ENCODE measurements around the gene LEO1. TPM values are rescaled to one million over a fixed set of nuclear protein-coding genes. Genes with fewer than 3 reads are reported as not detected.

LEO1 gene
- total RNA-seq, 1 donor from 2014 or later = 30.8 TPM

- intact Hi-C loops (cut with micrococcal nuclease) = no loop called here
Measured at GRCh38 chr15:51938286-51938685, 33.3 kb downstream of the LEO1 start.

DNA sequence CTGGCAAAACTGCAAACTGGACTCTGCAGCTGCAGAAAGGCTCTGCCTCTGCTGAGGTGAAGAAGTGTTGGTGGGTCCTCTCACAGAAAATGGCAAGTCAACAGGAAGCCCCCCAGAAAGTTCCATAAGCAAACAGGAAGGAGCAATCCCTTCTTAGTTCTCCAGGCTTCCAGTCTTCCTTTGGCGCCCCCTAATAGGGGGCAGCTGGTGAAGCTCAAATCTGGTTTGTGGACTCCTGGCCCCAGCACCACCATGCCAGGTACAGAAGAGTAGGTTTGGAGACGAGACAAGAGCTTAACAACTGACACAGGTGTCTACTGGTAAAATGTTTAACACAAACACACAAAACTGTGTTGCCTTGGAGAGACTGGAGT, 35.5 kb downstream of the LEO1 start:
- intact Hi-C loops (cut with micrococcal nuclease) = no loop called here

DNA sequence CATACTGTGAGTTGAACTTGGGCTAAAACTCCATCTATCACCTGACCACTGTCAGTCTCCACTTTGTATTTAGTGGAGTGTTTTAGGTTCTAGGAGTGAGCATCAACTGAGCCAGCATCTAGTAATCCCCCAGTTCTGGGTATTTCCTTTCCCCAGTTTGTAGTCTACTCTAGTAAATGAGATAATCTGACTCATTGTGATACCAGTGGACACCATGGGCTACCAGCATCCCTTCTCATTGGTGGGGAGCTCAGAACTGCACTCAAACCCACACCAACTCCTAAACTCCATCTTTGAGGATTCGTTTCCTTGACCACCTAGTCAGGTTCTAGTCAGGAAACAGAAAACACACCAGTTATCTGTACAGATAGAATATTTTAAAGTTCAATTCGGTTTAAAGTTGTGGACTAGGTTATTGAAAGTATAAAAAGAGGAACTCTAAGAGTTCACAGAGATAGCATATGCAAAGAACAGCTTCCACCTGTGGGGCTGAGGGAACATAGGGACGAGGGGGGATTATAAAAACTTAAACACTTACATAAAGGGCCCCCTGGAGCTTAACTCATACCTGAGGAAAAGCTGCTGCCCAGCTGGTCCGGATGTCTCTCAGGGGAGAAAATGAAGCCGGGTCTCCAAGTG, 36.0 kb downstream of the LEO1 start:
- intact Hi-C loops (cut with micrococcal nuclease) = no loop called here

GRCh38 chr15:51932161-51932560, 39.4 kb downstream of the LEO1 start:
- intact Hi-C loops (cut with micrococcal nuclease) = no loop called here

- intact Hi-C loops (cut with micrococcal nuclease) = no loop called here
Measured at GRCh38 chr15:51931638-51932037, 39.9 kb downstream of the LEO1 start.

DNA sequence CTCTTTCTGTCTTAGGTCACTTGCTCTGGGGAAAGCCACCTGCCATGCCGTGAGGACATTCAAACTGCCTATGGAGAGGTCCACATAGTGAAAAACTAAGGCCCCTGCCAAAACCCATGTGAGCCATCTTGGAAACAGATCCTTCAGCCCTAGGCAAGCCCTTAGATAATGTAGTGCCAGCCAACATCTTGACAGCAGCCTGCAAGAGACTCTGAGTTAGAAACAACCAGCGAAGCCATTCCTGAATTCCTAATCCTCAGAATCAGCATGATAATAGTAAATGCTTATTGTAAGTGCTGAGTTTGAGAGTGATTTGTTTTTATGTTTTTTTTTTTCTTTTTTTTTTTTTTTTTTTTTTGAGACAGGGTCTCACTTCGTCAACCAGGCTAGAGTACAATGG, 40.6 kb downstream of the LEO1 start:
- intact Hi-C loops (cut with micrococcal nuclease) = no loop called here

GRCh38 chr15:51926809-51927208, 44.8 kb downstream of the LEO1 start:
- intact Hi-C loops (cut with micrococcal nuclease) = no loop called here

GRCh38 chr15:51924156-51925068, 47.2 kb downstream of the LEO1 start:
- intact Hi-C loops (cut with micrococcal nuclease) = no loop called here

DNA sequence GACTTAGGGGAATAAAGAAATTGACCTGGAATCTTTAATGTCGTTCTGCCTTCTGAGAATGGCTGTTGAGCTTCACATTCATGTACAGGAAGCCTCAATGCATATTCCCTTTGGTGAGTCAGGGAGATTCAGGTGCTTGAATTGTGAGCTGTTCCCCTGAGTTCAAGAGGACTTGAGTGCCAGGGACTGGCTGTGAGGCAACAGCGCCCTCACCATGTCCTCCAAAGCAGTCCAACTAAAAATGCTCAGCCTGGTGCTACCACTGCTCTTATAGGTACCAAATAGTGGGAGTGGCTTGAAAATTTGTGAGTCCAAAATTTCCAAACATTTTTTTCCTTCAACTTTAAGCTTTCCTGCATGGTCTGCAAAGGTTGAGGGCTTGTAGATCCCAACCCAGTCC, 54.1 kb downstream of the LEO1 start:
- intact Hi-C loops (cut with micrococcal nuclease) = no loop called here

GRCh38 chr15:51912528-51912927, 59.0 kb downstream of the LEO1 start:
- intact Hi-C loops (cut with micrococcal nuclease) = no loop called here

DNA sequence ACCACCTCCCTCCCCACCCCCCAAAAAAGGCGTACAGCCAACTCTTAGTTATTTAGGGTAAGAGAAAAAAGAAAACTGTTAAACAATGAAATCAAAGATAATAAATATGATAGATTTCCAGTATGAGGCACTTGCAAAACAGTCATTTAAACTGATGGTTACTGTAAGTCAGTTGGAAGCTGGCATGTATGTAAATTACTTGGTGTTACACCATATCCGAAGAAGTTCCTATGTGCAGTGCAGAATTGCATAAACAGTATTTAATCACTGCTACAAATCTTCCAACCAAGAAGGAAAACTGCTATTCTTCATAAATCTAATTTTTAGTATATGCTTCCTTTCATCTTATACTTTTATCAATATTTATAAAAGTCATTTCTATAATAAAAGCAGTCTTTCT, 62.0 kb downstream of the LEO1 start:
- intact Hi-C loops (cut with micrococcal nuclease) = no loop called here

GRCh38 chr15:51908316-51908715, 63.3 kb downstream of the LEO1 start:
- intact Hi-C loops (cut with micrococcal nuclease) = no loop called here

DNA sequence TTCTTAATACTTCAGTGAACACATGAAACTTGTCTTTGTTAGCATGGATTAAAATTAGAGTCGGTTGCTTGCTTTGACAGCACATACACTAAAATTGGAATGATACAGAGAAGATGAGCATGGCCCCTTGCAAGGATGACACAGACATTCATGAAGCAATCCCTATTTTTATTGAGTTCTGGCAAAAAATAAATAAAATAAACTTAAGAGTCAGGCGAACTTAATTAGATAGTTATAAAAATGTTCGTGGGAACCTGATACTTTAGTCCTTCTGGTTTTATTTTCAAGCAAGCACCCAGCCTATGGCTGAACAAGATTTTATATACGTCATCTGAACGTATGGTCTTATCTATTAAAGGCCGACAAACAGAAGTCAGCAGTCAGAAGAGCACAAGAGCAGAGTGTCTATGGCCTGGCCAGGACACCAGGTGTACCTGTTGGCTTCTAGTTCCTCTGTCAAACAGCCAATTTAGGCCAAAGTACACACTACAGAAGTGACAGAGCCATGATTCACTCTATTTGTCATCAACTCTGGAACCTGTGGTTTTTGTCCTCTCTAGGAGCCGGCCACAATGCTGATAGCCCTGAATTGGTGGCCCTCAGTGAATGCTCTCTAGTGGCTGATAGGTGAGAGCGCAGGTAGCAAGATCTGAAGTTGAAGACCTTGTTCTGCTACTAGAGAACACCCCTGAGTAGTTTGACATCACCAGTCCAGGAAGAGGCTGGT, 64.3 kb downstream of the LEO1 start:
- intact Hi-C loops (cut with micrococcal nuclease) = no loop called here

GRCh38 chr15:51904931-51905330, 66.6 kb downstream of the LEO1 start:
- intact Hi-C loops (cut with micrococcal nuclease) = no loop called here

GRCh38 chr15:51904421-51904820, 67.2 kb downstream of the LEO1 start:
- intact Hi-C loops (cut with micrococcal nuclease) = no loop called here

DNA sequence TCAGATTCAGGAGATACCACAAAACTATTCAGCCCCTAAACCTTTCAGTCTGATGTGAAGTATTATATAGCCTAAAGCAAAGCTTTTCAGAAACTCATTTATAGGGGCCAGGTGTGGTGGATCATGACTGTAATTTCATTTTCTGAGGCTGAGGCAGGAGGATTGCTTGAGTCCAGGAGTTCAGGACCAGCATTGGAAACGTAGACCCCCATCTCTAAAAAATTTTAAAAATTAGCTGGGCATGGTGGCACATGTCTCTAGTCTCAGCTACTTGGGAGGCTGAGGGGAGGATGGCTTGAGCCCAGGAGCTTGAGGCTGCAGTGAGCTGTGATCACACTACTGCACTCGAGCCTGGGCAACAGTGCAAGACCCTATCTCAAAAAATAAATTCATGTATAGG, 82.1 kb downstream of the LEO1 start:
- intact Hi-C loops (cut with micrococcal nuclease) = no loop called here

GRCh38 chr15:51888593-51889195, 82.9 kb downstream of the LEO1 start:
- intact Hi-C loops (cut with micrococcal nuclease) = loop anchor here (1.0 kb wide), 2 partner anchors 252 to 339 kb away; no protein-coding TSS in a partner anchor

Other genes starting within 250 kb of the LEO1 start
- 25.7 and 26.1 TPM in 2 replicates for gene LYSMD2, start 234.1 kb downstream of the LEO1 start, total RNA-seq
- 10.0 and 10.6 TPM in 2 replicates for gene TMOD2, start 220.2 kb downstream of the LEO1 start, total RNA-seq
- gene TMOD3, start 142.1 kb downstream of the LEO1 start, total RNA-seq = 63.9 and 72.1 TPM in 2 replicates
- gene MAPK6, start 47.4 kb upstream of the LEO1 start, total RNA-seq = 31.4 and 31.6 TPM in 2 replicates
- not detected in 2 replicates for gene BCL2L10, start 141.0 kb upstream of the LEO1 start, total RNA-seq
- 32.2 and 34.2 TPM in 2 replicates for gene GNB5, start 219.6 kb upstream of the LEO1 start, total RNA-seq

Measured in T-helper 1 cell treated with Interleukin-12 subunit alpha and Interleukin-12 subunit beta and Interleukin-4 antibody, amounts not matched to agents 30 ng/mL and 1 ng/mL, for 36 hours (primary cell).